ENCODE measurements around the gene TMEM182.

TMEM182 gene, protein sequence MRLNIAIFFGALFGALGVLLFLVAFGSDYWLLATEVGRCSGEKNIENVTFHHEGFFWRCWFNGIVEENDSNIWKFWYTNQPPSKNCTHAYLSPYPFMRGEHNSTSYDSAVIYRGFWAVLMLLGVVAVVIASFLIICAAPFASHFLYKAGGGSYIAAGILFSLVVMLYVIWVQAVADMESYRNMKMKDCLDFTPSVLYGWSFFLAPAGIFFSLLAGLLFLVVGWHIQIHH

DNA sequence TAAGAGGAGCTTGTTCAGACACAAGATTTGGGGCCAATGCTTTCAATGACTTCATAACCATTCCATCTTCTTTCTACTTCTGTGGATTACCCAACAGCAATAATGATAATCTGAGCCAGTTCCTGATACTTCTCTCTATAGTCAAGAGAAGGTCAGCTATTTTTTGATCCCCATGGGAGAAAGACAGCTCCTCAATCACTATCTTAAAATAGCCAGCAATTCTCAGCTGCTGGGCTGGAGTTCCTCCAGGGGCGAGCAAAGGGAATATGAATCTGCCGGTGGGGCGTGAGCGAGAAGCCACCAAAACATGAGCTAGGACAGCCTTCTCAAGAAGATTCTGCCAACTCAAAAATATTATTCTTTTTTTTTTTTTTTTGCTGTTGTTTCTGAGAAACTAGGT lies at the start of gene TMEM182:
TSS of gene TMEM182 (plus strand) at position 269 of the 400 bp plus-strand sequence. CDS start 187 bp downstream, outside the sequence.
- no peak for DNase-seq (ENCODE audit: low read depth)

DNA sequence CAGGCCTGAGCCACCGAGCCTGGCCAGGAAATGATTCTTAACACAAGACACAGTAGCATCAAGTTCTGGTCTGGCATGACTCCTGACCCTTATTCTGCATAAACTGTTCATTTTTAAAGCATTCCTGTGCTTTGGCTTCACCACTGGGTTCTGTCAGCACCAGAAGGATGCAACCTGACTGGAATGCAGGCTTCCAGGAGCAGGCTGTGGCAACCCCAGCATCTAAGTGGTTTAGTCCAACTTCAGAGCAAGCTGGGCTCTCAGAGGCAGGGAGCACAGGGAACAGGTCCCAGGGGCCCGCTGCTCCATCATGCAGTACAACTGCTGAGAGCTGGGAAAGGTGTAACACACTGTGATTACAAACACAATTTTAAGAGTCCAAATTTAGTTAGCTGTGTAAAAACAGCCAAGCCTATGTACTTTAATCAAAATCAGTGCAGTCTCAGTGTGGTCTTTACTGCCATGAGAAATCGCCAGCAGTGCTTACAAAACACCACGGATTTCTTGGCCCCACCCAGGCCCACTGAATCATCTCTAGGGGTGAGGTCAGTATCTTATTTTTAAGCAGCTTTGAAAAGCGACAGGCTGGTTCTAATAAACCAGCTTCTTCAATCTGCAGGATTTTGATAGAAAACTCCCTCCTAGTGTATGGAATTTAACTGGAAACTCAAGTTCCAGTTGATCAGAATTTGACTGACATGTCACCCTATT lies 44.4 kb upstream of the TMEM182 start:
- DNase-seq (ENCODE audit: low read depth), result peak; percentile 68

DNA sequence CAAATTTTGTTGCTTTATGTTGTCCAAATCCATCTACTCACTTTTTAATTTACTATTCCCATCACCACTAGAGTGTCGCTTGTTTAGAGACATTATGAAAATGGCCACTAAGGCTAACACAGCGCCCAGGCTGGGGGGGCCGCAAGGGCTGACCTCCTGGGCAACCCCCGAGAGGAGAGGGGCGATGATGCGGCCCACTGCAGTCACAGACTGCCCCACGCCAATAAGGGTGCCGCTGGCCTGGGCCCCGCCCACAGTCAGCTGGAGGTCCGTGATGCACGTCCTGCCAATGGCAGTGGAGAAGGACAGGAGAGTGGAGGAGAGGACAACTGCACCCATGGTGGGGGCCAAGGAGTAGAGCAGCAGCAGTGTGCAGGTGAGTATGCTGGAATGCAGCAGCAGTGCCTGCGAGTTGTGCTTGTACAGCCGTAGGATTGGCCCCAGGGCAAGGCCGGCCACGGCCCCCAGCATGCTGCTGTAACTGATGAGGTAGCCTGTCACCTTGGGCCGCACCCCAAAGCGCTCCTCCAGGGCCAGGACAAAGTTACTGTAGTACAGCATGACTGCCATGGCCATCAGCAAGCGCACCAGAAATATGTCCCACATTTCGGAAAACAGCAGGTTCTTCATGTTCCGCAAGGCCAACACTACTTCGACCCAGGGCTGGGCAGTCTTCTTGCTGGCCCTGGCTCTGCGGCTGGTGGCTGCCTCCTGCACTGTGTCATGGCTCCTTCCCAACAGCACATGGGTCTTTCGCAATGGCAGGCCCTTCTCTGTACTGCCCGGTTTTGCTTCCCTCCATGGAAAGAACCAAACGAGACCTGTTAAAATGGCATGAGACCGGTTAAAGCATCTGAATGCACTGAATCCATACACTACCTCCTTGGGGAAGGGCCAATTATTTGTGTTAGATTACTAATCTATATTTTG lies 43.2 kb upstream of the TMEM182 start:
- no peak for DNase-seq (ENCODE audit: low read depth)

DNA sequence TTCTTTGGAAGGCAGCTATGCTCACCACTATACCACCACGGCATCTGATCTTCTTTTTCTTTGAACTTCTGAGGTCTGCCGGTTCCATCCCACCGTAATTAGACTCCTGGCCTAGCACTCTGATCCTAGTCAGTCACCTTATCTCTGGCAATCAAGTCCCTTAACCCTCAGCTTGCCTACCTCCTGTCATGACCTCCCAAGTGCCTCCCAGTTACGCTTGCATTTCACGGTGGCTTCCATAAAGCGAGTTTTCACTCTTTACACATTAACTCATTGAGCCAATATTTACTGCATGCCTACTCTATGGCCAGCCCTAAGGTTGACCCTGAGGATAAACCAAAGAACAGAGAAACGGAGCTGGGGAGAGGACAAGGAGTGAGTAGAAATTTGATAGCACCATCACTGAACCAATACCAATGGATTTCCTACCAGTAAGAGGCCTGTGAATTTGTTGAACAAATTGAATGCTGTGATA lies 37.8 kb upstream of the TMEM182 start:
- DNase-seq (ENCODE audit: low read depth), result no peak

DNA sequence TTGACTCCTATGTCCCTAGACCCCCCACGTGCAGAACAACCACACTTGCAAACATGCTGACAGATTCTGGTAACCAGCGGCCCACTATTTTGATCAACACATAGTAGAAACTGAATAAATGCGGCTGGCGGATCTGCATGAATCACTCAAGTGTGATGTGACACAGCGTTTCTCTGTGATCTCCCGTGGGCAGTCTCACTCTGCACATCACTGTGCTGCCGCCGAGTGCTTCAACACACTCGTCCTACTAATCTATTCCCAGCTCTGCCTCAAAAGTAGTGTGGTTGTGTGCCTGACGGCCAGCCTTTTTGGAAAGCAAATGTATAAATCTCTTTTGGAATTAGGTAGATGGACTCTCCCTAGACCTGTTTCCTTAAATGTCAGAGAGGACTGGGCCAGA lies 37.3 kb upstream of the TMEM182 start:
- DNase-seq (ENCODE audit: low read depth), result no peak

DNA sequence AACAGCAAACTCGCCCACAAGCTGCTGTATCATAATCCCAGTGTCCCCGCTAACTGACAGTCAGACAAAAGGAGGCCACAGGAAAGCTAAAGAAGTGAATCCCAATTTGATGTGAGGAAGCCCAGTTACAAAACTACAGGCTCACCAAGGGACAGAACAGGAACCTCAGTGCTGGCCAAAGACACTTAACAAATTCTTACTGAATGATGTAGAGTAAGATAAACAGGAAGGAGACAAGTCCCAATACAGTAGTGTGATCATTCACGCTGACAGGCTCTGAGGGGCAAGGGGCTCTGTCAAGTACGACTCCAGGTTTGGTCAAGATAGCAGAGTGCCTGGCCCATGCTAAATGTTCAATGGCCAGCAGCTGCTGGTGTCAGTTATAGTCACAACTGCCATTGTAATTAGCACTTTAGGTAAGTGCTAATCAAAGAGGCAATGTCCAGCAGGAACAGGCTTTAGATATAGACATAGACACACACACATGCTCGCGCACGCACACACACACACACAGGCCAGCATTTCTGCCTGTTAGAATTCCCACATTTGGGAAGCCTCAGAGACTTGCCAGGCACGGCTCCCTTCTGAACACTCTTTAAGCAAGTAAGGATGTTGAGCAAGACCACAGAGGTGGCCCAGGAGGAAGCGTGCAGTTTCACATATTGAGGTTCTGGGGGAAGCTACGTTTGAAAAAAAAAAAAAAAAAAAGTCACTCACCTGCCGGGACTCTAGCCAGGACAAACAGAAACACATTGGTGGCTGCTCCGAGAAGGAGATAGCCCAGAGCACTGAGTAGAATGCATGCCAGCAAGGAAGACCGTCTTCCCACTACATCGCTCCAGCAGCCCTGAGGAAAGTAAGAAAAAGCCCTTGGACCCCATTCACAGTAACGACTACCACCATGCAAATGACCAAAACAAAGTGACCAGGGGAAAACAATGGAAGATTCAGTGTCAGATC lies 35.4 kb upstream of the TMEM182 start:
- no peak for DNase-seq (ENCODE audit: low read depth)

DNA sequence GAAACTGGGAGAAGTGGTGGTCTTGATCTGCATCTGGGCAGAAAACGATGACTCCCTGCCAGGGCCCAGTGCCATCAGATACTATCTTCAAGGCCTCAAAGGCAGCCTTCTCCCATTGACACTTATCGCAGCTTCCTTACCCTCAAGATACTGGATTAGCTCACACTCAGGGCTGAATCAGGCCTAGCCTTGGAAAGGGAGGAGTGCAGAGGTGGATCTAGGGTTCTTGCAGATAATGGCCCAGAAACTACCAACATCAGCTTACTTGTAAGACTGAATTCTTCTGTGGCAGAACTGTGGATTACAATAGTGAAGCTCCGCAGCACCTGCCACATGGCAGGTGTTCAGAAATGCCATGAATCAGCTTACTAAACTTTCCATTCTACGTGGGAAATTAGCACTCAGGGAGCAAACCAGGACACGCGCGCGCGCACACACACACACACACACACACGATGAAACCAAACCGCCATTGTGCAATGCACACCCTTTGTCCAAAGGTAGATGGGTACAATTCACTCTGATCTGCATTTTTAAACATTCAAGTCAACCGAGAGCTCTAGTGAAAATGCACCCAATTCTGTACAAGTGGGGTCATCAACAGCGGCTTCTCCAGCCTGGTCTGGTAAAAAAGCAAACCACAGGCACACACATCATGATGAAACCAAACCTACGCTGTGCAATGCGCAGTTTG lies 26.3 kb upstream of the TMEM182 start:
- no peak for DNase-seq (ENCODE audit: low read depth)

DNA sequence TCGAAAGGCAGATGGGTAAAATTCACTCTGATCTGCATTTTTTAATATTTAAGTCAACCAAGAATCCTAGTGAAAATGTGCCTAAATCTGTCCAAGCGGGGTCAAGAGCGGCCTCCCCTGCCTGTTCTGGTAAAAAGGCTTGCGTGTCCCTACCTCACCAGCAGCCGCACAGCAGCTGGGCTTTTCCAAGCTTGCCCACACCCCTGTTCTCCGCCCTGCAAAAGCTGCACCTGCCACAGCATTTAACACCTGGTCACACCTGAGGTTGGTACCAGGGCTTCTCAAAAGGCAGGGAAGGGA lies 25.8 kb upstream of the TMEM182 start:
- DNase-seq (ENCODE audit: low read depth), result no peak

DNA sequence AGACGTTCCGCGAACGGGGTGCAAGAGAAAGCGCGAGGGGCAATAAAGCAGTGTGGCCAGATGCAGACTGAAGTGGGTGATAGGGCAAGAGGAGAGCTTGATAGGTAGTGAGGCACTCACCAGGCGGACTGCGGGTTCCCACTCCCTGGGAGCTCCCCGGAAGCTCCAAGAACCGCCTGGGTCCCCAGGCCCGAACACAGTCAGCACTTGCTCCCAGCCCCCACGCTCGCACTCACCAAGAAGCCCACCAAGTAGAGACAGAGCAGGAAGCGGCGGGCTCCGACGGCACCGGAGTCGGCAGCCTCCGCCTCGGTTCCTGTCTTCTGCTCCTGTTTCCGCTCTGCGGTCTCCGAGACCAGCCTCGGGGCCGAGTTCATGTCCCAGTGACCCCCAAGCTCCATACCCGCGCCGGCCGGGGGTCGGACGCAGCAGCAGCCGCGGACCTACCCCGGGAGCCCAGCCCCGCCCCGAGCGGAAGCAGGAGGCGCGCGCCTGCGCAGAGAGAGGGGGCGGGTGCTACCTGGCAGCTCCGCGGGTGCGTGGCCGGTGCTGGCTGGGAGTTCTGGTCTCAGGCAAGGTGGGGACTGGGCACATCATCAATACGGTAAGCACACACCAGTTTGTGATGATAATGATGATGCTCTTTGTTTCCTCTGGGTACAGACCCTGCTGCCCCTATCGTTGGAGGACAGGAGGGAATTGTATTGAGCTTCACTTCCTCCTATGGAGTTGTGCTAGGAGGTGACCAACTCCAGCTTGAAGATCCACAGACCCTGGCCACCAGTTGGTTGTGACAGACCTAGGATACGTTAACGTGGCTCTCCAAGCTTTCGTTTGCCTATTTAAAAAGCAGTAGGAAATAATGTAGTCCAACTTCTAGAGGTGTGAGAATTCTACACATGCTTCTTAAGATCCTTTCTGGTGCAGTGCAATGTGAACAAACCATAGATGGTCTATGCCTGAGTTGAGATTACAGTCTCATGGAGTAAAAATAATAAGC lies 25.1 kb upstream of the TMEM182 start:
- peak; percentile 31 for DNase-seq (ENCODE audit: low read depth)

DNA sequence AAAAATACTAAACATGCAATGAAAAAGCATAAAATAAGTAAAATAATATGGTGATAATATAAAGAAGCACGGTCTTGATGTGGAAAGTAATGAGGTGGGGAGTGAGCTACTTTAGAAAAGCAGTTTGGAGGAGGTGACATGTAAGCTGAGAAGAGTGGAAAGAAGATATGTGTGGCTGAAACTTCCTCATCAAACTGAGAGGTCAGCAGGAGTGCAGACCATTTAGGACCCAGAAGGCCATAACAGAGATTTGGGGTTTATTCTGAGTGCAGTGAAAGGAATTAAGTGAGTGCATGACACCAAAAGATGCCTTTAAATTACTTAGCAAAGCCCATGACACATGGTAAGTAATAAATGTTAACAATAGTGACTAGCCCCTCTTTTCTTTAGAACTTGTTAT lies 24.4 kb upstream of the TMEM182 start:
- no peak for DNase-seq (ENCODE audit: low read depth)

DNA sequence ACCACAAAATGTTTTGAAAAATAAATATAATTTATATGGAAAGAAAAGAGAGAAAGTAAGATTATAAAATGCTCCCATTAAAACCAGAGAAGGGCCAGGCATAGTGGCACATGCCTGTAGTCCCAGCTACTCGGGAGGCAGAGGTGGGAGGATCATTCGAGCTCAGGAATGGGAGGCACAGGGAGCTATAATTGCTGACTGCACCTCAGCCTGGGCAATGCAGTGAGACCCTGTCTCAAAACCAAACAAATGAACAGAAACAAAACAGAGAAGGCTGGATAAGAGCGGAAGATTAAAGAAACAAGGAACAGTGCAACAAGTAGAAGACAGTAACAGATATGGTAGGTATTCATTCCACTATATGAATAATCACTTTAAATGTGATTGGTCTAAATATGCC lies 18.6 kb upstream of the TMEM182 start:
- no peak for DNase-seq (ENCODE audit: low read depth)

DNA sequence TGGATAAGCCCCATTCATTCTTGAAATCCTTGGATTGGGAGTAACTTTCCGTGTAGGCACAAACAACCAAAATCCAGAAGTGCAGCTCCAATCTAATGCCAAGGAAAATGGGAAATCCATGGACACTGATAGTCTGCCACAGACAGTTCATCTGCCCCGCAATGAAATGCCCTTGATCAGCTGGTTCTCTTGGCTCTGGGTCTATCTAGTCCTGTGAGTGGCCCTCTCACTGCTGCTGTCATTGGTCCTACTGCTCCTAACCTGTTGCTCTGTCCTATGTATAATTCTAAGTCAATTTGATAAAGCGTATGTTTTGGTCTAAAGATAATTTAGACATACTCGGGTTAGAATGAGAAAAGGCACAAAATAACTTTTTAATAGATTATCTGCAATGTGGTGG lies 13.7 kb upstream of the TMEM182 start:
- no peak for DNase-seq (ENCODE audit: low read depth)

DNA sequence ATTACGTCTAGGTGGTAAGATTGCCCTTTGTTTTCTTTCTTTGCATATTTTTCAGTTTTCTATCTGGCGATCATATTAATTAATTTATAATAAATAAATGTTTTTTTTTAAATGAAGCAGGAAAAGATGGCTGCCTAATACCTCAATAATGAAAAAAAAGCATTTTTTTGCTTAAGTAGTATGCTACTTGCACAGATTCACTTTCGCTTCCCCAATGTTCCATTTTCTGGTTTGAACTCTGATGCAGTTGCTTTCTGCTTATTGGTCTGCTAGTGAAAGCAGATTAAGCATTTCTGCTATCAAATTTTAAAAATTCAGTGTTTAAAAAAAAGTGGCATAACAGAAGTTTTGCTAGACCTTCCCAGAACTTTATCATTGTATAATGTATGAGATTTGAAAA lies 11.9 kb upstream of the TMEM182 start:
- DNase-seq (ENCODE audit: low read depth), result no peak

DNA sequence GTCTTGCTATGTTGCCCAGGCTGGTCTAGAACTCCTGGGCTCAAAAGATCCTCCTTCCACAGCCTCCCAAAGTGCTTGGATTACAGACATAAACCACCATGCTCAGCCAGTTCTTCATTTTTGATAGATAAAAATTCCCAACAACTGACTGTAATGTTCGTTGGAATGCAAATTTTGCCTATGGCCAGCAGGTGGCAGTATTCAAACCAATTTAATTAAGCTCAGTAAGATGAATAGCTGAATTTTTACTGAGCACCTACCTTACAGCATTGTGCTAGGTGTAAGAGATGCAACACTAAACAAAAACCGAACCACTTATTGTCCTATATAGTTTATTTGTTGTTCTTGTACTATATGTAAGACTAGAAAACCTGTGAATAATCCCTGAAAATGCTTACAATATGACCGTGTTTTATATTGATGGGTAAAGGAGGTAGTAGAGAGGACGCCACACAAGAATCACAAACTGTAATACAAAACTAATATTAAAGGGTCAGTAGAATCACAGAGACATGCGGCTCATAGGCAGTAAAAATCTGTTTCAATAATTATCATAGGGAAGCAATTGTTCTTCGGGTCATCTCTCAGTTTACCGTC lies 8.2 kb upstream of the TMEM182 start:
- DNase-seq (ENCODE audit: low read depth), result peak; percentile 28

DNA sequence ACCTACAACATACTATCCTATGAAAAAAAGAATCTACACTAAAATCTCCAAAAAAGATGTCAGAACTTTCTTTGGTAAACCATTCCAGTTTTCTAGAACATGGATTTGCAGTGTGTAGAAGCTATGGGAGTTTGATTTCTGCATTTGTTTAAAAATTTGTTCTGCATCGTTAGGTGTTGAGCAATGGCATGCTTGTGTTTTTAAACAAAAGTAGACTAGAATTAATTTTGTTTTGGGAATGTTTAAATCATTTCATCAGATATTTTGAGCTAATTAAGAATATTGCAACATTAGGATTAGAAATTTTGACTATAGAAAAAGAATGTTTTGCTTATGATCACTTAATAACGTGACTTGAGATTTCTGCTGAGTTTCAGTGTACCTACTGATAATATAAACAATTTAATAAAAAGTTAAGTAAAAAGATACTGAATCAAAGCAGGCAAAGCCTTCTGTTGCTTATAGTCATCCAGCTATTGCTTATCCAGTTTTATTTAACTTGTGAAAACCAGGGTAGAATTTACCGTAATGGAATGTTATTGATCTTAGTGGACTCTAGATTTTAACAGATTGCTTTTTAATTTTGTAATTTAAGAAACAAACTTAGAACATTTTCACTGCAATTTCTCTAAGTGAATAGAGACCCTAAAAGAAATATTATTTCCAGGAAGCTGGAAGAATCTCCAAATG lies 7.2 kb upstream of the TMEM182 start:
- DNase-seq (ENCODE audit: low read depth), result no peak

DNA sequence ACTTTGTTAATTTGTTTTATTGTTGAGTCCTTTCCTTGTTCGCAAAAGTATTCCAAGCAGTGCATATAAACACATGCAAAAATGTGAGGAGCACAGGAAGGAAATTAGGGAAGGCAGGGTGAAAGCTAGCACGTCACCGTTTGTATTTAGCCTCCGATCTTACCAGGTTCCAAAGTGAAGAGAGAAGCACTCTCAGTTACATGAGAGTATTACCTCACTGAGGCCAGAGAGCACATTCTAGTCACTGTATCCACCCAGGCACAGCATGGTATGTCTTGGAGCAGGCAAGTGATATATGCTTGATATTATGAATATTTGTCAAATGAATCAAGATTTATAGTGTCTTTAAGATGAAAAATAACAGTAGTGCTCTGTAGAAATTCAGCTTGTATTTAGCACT lies 6.5 kb upstream of the TMEM182 start:
- DNase-seq (ENCODE audit: low read depth), result no peak

DNA sequence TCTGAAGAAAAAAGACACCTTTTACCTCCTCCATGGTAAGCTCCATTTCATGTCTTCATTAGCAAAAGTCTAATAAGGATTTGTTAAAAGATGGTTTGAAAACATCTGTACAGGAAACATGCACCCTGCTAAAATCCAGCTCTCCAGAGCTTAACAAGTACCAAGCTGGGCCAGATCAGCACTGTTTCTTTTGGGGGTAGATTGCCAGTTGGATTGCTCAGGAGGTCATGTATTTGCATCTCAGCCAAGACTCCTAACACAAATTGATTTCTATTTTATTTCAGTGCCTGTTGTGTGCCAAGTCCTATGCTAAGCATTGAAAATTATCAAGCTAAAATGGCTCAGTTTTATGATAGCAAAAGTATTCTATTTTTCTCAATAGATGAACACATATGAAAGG lies 3.4 kb upstream of the TMEM182 start:
- no peak for DNase-seq (ENCODE audit: low read depth)

DNA sequence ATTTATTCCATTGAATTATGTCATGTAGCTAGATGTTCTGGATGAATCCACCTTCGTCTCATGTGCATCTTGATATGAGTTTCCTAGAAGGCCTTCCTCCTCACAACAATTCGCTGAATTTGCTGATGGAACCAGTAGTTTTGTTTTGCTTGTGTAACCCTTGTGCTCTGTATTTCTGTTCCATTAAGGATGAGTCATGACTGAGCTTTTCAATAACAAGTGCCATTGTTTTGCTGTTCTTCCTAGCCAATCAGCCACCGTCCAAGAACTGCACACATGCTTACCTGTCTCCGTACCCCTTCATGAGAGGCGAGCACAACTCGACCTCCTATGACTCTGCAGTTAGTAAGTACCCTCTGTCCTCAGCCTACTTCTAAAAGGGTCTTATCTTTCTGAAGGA lies 2.3 kb downstream of the TMEM182 start:
- DNase-seq (ENCODE audit: low read depth), result no peak

DNA sequence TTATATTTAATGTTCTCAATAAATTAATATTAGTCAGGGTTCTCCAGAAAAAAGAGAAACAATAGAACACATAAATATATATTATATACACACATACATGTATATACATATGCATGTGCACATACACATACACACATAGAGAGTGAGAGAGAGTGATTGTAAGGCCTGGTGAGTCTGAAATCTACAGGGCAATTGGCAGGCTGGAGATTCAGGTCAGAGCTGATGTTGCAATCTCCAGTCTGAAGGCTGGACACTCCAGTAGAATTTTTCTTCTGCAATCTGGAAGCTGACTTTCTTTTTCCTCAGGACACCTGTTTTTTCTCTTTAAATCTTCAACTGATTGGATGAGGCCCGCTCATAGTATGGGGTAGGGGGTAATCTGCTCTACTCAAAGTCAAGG lies 3.2 kb downstream of the TMEM182 start:
- no peak for DNase-seq (ENCODE audit: low read depth)
